SU-DHL-6 (cell line): ENCODE results near the gene MAP7.

Source experiments
- EZH2phosphoT487 ChIP-seq: fragments of 200-600 bp; sonication (generic), shearing (Covaris generic); conservative IDR thresholded peaks from 2 replicates; pipeline ENCODE4 v1.6.1; 2018; ENCODE audit warnings: mild to moderate bottlenecking, antibody characterized with exemption, low read length, moderate library complexity, mixed read lengths
- TF ChIP-seq, protein P1 (sequence below): fragments of 200-600 bp; sonication (generic); IDR thresholded peaks from one replicate; pipeline ENCODE4 v1.5.1; 2017; ENCODE audit warnings: antibody characterized with exemption, mild to moderate bottlenecking, low read length, moderate library complexity; ENCODE audit not compliant: insufficient read depth, poor library complexity, severe bottlenecking

DNA sequence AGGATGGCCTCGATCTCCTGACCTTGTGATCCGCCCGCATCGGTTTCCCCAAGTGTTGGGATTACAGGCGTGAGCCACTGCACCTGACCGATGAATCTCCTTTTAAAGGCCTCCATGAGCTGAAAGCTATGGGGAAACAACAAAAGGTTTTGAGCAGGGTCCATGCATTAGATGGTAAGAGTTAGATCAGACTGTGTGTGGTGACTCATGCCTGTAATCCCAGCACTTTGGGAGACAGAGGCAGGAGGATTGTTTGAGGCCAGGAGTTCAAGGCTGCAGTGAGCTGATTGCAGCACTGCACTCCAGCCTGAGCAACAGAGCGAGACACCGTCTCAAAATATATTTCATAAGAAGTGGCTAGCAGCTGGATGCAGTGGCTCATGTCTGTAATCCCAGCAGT lies 219.6 kb downstream of the MAP7 start:
- TF ChIP-seq, protein P1, sequence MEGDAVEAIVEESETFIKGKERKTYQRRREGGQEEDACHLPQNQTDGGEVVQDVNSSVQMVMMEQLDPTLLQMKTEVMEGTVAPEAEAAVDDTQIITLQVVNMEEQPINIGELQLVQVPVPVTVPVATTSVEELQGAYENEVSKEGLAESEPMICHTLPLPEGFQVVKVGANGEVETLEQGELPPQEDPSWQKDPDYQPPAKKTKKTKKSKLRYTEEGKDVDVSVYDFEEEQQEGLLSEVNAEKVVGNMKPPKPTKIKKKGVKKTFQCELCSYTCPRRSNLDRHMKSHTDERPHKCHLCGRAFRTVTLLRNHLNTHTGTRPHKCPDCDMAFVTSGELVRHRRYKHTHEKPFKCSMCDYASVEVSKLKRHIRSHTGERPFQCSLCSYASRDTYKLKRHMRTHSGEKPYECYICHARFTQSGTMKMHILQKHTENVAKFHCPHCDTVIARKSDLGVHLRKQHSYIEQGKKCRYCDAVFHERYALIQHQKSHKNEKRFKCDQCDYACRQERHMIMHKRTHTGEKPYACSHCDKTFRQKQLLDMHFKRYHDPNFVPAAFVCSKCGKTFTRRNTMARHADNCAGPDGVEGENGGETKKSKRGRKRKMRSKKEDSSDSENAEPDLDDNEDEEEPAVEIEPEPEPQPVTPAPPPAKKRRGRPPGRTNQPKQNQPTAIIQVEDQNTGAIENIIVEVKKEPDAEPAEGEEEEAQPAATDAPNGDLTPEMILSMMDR, result no peak
- no peak for TF ChIP-seq EZH2phosphoT487
